HepG2 (cell line): ENCODE results near the gene MFAP3L. TPM values are rescaled to one million over a fixed set of nuclear protein-coding genes. Genes with fewer than 3 reads are reported as not detected.

Source experiments
- AKAP8 ChIP-seq: sonication (generic); formaldehyde crosslinking; IDR thresholded peaks from 2 replicates; pipeline ENCODE4 v1.5.1; 2020; ENCODE audit warnings: mild to moderate bottlenecking, missing genetic modification reagents
- BORCS8-MEF2B ChIP-seq: sonication (generic); formaldehyde crosslinking; IDR thresholded peaks from 2 replicates; pipeline ENCODE4 v1.8.0; 2022; ENCODE audit warnings: mild to moderate bottlenecking, missing genetic modification reagents
- LCORL ChIP-seq, 2 experiments: fragments of 450-650 bp in 1 of 2; sonication (generic) in 1 of 2; formaldehyde crosslinking in 1 of 2; IDR thresholded peaks; 2 replicates each; pipeline versions ENCODE4 v1.5.0 to v1.6.1; 2017 to 2020; ENCODE audit warnings: antibody characterized with exemption in 1 of 2, missing genetic modification reagents in 1 of 2
- ZFP41 ChIP-seq: sonication (generic); formaldehyde crosslinking; IDR thresholded peaks from 2 replicates; pipeline ENCODE4 v1.4.0; 2020; ENCODE audit warnings: mild to moderate bottlenecking, missing genetic modification reagents, borderline replicate concordance
- polyA plus RNA-seq, 8 experiments: library from polyadenylated mRNA; depleted of rRNA in 3 of 8; stranded (reverse) in 7 of 8; unstranded in 1 of 8; fragments of >200 nt; fragmentation: Illumina TruSeq in 4 of 8; extraction: Trizol in 4 of 8; gene quantifications; 2 replicates each; pipeline versions ENCODE4 v1.2.1 to v1.2.3, GENCODE V29; 2011 to 2016; ENCODE audit warnings: low read depth in 4 of 8, missing spikeins in 1 of 8, mixed read lengths in 1 of 8; ENCODE audit not compliant: insufficient read depth in 1 of 8
- total RNA-seq, 5 experiments: library from RNA; depleted of rRNA; stranded (reverse); fragments of >200 nt; fragmentation: Illumina TruSeq; extraction: Trizol; gene quantifications; 2 replicates each; pipeline ENCODE4 v1.2.3, GENCODE V29; 2016; ENCODE audit warnings: low read depth in 1 of 5
- TF ChIP-seq, protein P1 (sequence below): sonication (generic); formaldehyde crosslinking; IDR thresholded peaks from 2 replicates; pipeline ENCODE4 v1.4.0; 2020; ENCODE audit warnings: missing genetic modification reagents, borderline replicate concordance
- TF ChIP-seq, protein P2 (sequence below): sonication (generic); formaldehyde crosslinking; IDR thresholded peaks from 2 replicates; pipeline ENCODE4 v1.5.0; 2020; ENCODE audit warnings: mild to moderate bottlenecking, missing genetic modification reagents, borderline replicate concordance
- TF ChIP-seq, protein P3 (sequence below): sonication (generic); formaldehyde crosslinking; IDR thresholded peaks from 2 replicates; pipeline ENCODE4 v1.4.0; 2020; ENCODE audit warnings: missing genetic modification reagents, mild to moderate bottlenecking, borderline replicate concordance
- TF ChIP-seq, protein P4 (sequence below): sonication (generic); formaldehyde crosslinking; IDR thresholded peaks from 2 replicates; pipeline ENCODE4 v1.5.1; 2020; ENCODE audit warnings: missing genetic modification reagents, mild to moderate bottlenecking, borderline replicate concordance
- TF ChIP-seq, protein P5 (sequence below): sonication (generic); formaldehyde crosslinking; IDR thresholded peaks from 2 replicates; pipeline ENCODE4 v1.5.0; 2020; ENCODE audit warnings: mild to moderate bottlenecking, missing genetic modification reagents

MFAP3L gene
- total and polyA plus RNA-seq, 2 of the 13 experiments (the other 11 are each of a cell fraction or from before 2014, with no cell fraction given): 1.5 to 3.6 TPM

DNA sequence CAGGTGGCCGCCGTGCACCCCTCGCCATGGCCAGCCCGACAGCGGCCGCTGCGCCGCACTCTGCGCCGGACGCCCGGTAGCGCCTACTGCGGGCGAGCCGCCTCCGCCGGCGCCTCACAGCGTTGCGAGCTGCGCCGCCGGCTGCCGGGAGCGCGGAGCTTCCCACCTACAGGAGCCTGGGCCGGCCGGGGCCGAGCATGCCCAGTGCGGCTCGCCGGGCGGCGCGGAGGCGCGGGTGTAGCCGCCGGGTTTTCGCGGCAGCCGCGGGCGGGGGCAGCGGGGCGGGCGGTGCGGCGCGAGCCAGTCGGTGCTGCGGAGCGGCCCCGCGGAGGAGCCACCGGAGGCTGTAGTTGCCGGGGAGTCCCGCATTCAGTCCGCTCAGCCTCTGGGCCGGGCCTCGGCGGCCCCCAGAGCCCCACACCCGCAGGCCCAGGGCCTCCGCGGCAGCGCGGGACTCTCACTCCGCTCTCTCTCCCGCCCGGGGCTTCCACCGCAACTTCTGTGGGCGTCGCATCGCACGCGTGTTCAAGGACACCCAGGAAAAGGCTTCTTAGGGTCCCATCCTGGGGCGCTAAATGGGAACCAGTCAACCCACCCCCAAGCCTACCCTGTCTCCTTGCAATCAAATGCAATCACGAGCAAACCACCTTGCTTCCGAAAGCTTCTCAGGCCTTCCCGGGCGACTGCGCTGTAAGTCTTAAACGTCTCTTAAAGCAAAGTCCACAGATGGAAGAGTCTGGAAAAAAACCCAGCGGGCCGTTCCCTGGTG lies at the start of gene MFAP3L (continued):
- TF ChIP-seq, protein P1, sequence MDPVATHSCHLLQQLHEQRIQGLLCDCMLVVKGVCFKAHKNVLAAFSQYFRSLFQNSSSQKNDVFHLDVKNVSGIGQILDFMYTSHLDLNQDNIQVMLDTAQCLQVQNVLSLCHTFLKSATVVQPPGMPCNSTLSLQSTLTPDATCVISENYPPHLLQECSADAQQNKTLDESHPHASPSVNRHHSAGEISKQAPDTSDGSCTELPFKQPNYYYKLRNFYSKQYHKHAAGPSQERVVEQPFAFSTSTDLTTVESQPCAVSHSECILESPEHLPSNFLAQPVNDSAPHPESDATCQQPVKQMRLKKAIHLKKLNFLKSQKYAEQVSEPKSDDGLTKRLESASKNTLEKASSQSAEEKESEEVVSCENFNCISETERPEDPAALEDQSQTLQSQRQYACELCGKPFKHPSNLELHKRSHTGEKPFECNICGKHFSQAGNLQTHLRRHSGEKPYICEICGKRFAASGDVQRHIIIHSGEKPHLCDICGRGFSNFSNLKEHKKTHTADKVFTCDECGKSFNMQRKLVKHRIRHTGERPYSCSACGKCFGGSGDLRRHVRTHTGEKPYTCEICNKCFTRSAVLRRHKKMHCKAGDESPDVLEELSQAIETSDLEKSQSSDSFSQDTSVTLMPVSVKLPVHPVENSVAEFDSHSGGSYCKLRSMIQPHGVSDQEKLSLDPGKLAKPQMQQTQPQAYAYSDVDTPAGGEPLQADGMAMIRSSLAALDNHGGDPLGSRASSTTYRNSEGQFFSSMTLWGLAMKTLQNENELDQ: no peak
- TF ChIP-seq, protein P2, sequence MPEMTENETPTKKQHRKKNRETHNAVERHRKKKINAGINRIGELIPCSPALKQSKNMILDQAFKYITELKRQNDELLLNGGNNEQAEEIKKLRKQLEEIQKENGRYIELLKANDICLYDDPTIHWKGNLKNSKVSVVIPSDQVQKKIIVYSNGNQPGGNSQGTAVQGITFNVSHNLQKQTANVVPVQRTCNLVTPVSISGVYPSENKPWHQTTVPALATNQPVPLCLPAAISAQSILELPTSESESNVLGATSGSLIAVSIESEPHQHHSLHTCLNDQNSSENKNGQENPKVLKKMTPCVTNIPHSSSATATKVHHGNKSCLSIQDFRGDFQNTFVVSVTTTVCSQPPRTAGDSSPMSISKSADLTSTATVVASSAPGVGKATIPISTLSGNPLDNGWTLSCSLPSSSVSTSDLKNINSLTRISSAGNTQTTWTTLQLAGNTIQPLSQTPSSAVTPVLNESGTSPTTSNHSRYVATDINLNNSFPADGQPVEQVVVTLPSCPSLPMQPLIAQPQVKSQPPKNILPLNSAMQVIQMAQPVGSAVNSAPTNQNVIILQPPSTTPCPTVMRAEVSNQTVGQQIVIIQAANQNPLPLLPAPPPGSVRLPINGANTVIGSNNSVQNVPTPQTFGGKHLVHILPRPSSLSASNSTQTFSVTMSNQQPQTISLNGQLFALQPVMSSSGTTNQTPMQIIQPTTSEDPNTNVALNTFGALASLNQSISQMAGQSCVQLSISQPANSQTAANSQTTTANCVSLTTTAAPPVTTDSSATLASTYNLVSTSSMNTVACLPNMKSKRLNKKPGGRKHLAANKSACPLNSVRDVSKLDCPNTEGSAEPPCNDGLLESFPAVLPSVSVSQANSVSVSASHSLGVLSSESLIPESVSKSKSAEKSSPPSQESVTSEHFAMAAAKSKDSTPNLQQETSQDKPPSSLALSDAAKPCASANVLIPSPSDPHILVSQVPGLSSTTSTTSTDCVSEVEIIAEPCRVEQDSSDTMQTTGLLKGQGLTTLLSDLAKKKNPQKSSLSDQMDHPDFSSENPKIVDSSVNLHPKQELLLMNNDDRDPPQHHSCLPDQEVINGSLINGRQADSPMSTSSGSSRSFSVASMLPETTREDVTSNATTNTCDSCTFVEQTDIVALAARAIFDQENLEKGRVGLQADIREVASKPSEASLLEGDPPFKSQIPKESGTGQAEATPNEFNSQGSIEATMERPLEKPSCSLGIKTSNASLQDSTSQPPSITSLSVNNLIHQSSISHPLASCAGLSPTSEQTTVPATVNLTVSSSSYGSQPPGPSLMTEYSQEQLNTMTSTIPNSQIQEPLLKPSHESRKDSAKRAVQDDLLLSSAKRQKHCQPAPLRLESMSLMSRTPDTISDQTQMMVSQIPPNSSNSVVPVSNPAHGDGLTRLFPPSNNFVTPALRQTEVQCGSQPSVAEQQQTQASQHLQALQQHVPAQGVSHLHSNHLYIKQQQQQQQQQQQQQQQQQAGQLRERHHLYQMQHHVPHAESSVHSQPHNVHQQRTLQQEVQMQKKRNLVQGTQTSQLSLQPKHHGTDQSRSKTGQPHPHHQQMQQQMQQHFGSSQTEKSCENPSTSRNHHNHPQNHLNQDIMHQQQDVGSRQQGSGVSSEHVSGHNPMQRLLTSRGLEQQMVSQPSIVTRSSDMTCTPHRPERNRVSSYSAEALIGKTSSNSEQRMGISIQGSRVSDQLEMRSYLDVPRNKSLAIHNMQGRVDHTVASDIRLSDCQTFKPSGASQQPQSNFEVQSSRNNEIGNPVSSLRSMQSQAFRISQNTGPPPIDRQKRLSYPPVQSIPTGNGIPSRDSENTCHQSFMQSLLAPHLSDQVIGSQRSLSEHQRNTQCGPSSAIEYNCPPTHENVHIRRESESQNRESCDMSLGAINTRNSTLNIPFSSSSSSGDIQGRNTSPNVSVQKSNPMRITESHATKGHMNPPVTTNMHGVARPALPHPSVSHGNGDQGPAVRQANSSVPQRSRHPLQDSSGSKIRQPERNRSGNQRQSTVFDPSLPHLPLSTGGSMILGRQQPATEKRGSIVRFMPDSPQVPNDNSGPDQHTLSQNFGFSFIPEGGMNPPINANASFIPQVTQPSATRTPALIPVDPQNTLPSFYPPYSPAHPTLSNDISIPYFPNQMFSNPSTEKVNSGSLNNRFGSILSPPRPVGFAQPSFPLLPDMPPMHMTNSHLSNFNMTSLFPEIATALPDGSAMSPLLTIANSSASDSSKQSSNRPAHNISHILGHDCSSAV (CRISPR knock-in tag): no peak
- TF ChIP-seq, protein P3, sequence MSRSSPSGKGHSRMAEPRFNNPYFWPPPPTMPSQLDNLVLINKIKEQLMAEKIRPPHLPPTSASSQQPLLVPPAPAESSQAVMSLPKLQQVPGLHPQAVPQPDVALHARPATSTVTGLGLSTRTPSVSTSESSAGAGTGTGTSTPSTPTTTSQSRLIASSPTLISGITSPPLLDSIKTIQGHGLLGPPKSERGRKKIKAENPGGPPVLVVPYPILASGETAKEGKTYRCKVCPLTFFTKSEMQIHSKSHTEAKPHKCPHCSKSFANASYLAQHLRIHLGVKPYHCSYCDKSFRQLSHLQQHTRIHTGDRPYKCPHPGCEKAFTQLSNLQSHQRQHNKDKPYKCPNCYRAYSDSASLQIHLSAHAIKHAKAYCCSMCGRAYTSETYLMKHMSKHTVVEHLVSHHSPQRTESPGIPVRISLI (CRISPR knock-in tag): no peak
- TF ChIP-seq LCORL (IDR thresholded peaks at IDR 0.05): no peak
- no peak for TF ChIP-seq LCORL (CRISPR knock-in tag; IDR thresholded peaks at IDR 0.05)
- no peak for TF ChIP-seq ZFP41 (CRISPR knock-in tag)
- no peak for TF ChIP-seq AKAP8
- no peak; the same call in 1 of the 2 replicates for TF ChIP-seq BORCS8-MEF2B (CRISPR knock-in tag)
- TF ChIP-seq, protein P4, sequence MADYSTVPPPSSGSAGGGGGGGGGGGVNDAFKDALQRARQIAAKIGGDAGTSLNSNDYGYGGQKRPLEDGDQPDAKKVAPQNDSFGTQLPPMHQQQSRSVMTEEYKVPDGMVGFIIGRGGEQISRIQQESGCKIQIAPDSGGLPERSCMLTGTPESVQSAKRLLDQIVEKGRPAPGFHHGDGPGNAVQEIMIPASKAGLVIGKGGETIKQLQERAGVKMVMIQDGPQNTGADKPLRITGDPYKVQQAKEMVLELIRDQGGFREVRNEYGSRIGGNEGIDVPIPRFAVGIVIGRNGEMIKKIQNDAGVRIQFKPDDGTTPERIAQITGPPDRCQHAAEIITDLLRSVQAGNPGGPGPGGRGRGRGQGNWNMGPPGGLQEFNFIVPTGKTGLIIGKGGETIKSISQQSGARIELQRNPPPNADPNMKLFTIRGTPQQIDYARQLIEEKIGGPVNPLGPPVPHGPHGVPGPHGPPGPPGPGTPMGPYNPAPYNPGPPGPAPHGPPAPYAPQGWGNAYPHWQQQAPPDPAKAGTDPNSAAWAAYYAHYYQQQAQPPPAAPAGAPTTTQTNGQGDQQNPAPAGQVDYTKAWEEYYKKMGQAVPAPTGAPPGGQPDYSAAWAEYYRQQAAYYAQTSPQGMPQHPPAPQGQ (CRISPR knock-in tag): no peak
- TF ChIP-seq, protein P5, sequence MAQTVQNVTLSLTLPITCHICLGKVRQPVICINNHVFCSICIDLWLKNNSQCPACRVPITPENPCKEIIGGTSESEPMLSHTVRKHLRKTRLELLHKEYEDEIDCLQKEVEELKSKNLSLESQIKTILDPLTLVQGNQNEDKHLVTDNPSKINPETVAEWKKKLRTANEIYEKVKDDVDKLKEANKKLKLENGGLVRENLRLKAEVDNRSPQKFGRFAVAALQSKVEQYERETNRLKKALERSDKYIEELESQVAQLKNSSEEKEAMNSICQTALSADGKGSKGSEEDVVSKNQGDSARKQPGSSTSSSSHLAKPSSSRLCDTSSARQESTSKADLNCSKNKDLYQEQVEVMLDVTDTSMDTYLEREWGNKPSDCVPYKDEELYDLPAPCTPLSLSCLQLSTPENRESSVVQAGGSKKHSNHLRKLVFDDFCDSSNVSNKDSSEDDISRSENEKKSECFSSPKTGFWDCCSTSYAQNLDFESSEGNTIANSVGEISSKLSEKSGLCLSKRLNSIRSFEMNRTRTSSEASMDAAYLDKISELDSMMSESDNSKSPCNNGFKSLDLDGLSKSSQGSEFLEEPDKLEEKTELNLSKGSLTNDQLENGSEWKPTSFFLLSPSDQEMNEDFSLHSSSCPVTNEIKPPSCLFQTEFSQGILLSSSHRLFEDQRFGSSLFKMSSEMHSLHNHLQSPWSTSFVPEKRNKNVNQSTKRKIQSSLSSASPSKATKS (CRISPR knock-in tag): no peak
